MCF 10A (cell line): ENCODE data around the gene DRAXIN. TPM values are rescaled to one million over a fixed set of nuclear protein-coding genes. Genes with fewer than 3 reads are reported as not detected.

ENCODE experiments used
- BruUV-seq: library from RNA; stranded (reverse); fragments of 400-500 nt; replicated peaks from 2 replicates; lab custom pipeline; 2021; lab: Mats Ljungman, UMichigan
- CTCF ChIA-PET: fragments of 300-600 bp; sonication (Branson Sonifier 250); formaldehyde crosslinking; extraction: SDS; loops from one replicate; lab custom pipeline; 2021; ENCODE audit warnings: antibody characterized with exemption, inconsistent platforms; lab: Yijun Ruan, JAX
- POLR2A ChIA-PET: fragments of 300-600, 350-650 bp; sonication (Branson Sonifier 250); formaldehyde crosslinking; extraction: SDS; loops from one replicate; lab custom pipeline; 2020; ENCODE audit warnings: antibody characterized with exemption, inconsistent platforms; lab: Yijun Ruan, JAX
- DNase-seq: peaks from one replicate; pipeline ENCODE4 v3.0.0-alpha.2; 2018; ENCODE audit not compliant: unreplicated experiment
- H3K27ac Mint-ChIP-seq: one replicate; pipeline ENCODE4 v1.8.0; 2022; ENCODE audit warnings: mild to moderate bottlenecking, low read depth, mixed read lengths; ENCODE audit not compliant: unreplicated experiment
- H3K27me3 Mint-ChIP-seq: one replicate; pipeline ENCODE4 v1.8.0; 2022; ENCODE audit warnings: mixed read lengths; ENCODE audit not compliant: insufficient read depth, unreplicated experiment
- H3K36me3 Mint-ChIP-seq: one replicate; pipeline ENCODE4 v1.8.0; 2022; ENCODE audit warnings: mild to moderate bottlenecking, moderate library complexity, mixed read lengths; ENCODE audit not compliant: insufficient read depth, unreplicated experiment
- H3K4me1 Mint-ChIP-seq: one replicate; pipeline ENCODE4 v1.8.0; 2022; ENCODE audit warnings: mixed read lengths; ENCODE audit not compliant: insufficient read depth, unreplicated experiment
- H3K4me3 Mint-ChIP-seq: one replicate; pipeline ENCODE4 v1.8.0; 2022; ENCODE audit warnings: mild to moderate bottlenecking, moderate library complexity, mixed read lengths; ENCODE audit not compliant: unreplicated experiment
- H3K9me3 Mint-ChIP-seq: one replicate; pipeline ENCODE4 v1.8.0; 2022; ENCODE audit warnings: mixed read lengths; ENCODE audit not compliant: unreplicated experiment
- intact Hi-C: fragments of 100-400 bp; cut with micrococcal nuclease; formaldehyde crosslinking; loops from 2 replicates; pipeline ENCODE4 v1.14.1; 2022
- total RNA-seq: library from RNA; stranded (reverse); gene quantifications from 2 replicates; pipeline ENCODE4 v1.2.3, GENCODE V29; 2022
- TF ChIP-seq, protein P1 (sequence below): fragments of 200-600 bp; IDR thresholded peaks from one replicate; pipeline ENCODE4 v1.8.0; 2022; ENCODE audit warnings: antibody characterized with exemption, mild to moderate bottlenecking; ENCODE audit not compliant: unreplicated experiment

DRAXIN gene
- total RNA-seq, 1 experiment from 2014 or later: 0.07 TPM

DNA sequence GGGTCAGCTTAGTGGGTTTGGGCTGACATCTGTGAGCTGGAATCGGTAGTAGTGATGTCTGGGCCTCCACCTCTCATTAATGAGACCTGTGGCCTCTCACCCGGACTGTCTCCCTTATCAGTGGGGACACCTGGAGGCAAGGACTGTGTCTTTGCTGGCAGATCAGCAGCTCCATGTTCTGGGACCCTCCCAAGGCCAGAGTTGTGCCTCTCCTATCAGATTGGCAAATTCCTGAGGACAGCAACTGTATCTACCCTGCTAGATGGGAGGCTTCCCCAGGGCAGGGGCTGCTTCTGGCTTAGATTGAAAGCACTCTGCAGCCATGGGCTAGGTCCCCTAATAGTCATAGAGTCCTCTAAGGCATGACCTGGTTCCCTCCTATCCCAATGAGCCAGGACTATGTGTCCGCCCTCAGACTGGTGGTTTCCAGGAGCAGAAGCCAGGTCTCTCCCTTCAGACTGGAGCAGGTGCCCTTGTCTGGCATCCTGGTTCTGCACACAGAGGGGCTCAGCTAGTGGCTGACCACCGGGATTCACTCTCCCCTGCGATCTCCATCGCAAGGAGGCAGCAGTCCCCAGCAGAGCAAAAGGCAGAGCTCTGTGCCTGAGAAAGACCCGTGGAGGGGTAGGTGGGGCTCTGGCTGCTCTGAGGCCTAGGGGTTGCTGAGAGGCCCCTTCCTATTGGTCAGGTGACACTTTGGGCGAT lies 5.8 kb downstream of the DRAXIN start:
- H3K4me3 Mint-ChIP-seq: no peak overlapping the region
- no peaks in the 10 kb centered on the region for H3K9me3 Mint-ChIP-seq
- peaks cover 19% of the 10 kb centered on the region for H3K27me3 Mint-ChIP-seq
- peaks cover 12% of the 10 kb centered on the region for H3K4me1 Mint-ChIP-seq
- ChIA-PET CTCF (interaction anchor here (1.0 to 1.7 kb wide), 4 partner anchors 13 to 44 kb away, joined by 3 to 5 read pairs (median 3); partner anchors contain the start of gene FBXO6), POLR2A (interaction anchor here (0.6 kb wide), 1 partner anchor 182 kb away, joined by 3 read pairs; no protein-coding TSS in a partner anchor)
- no TSS peak for BruUV-seq
- intact Hi-C loops: no loop called here
- DNase-seq: no peak
- TF ChIP-seq, protein P1, sequence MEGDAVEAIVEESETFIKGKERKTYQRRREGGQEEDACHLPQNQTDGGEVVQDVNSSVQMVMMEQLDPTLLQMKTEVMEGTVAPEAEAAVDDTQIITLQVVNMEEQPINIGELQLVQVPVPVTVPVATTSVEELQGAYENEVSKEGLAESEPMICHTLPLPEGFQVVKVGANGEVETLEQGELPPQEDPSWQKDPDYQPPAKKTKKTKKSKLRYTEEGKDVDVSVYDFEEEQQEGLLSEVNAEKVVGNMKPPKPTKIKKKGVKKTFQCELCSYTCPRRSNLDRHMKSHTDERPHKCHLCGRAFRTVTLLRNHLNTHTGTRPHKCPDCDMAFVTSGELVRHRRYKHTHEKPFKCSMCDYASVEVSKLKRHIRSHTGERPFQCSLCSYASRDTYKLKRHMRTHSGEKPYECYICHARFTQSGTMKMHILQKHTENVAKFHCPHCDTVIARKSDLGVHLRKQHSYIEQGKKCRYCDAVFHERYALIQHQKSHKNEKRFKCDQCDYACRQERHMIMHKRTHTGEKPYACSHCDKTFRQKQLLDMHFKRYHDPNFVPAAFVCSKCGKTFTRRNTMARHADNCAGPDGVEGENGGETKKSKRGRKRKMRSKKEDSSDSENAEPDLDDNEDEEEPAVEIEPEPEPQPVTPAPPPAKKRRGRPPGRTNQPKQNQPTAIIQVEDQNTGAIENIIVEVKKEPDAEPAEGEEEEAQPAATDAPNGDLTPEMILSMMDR: no peak
- no peak overlapping the region for H3K27ac Mint-ChIP-seq
- H3K36me3 Mint-ChIP-seq: no peaks in the 10 kb centered on the region

DNA sequence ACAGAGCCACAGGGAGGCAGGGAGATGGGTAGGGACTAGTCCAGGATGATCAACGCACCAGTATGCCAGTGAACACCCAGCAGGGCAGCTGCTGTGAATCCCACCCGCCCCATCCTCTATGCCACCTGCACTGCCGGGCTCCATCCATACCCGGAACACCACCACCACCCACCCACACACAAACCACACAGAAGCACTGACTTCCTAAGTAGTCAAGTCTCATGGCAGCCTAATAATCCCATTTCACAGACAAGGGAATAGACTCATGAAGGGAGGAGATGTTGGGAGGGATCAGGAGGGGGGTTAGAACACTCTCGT lies 6.3 kb downstream of the DRAXIN start:
- H3K27ac Mint-ChIP-seq: no peak overlapping the region
- H3K9me3 Mint-ChIP-seq: no peaks in the 10 kb centered on the region
- H3K4me1 Mint-ChIP-seq: peaks cover 11% of the 10 kb centered on the region
- H3K27me3 Mint-ChIP-seq: peaks cover 13% of the 10 kb centered on the region
- H3K4me3 Mint-ChIP-seq: no peak overlapping the region
- TF ChIP-seq, protein P1: no peak
- intact Hi-C loops: no loop called here
- POLR2A ChIA-PET: interaction anchor here (0.6 kb wide), 1 partner anchor 182 kb away, joined by 3 read pairs; no protein-coding TSS in a partner anchor
- H3K36me3 Mint-ChIP-seq: no peaks in the 10 kb centered on the region
- no TSS peak for BruUV-seq
- CTCF ChIA-PET: interaction anchor here (1.0 to 1.7 kb wide), 3 partner anchors 13 to 45 kb away, joined by 3 to 5 read pairs (median 3); no protein-coding TSS in a partner anchor
- no peak for DNase-seq

DNA sequence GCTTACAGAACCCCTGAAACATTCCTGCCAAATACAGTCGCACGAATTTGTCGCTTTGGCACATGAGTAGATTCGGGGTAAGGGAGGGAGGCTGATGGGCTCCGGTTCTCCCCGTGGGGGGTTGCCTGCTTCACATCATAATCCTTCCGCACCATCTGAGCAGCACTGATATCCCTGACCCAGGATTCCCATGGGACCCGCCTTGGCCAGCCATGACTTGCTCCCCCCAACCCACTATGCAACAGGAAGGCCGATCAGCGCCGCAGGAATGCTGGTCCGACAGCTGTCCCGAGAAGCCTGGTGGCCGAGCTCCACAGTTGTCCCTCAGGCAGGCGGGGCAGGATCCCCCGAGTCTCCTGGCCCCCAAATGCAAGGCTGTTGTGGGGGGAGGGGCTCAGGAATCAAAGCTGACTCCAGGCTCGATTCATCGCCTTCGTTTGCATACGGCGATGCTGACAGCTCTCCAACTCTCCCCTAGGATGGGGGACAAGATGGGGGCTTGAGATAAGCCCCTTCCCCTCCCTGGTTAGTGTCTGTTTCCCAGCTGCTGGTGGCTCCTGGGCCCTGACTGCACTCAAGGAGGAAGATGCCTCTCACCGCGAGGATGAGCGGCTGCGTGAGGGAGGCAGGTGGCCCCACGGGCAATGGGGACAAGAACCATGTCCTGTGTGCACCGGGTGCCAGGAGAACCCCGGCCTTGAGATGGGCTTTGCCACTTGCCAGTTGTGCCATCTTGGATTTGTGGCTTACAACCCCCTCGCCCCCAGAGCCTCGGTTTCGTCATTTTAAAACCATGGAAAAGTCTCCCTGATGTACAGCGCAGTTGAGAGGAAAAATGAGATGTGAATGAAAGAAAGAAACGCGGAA lies 9.3 kb downstream of the DRAXIN start:
- Mint-ChIP-seq H3K27ac (no peak overlapping the region), H3K4me1 (no peaks in the 10 kb centered on the region), H3K36me3 (no peaks in the 10 kb centered on the region), H3K27me3 (no peaks in the 10 kb centered on the region), H3K9me3 (no peaks in the 10 kb centered on the region), H3K4me3 (no peak overlapping the region)
- no peak for DNase-seq
- POLR2A ChIA-PET: interaction anchor here (0.6 to 1.3 kb wide), 2 partner anchors 11 to 14 kb away, joined by 3 read pairs; no protein-coding TSS in a partner anchor
- no TSS peak for BruUV-seq
- TF ChIP-seq, protein P1: no peak
- CTCF ChIA-PET: interaction anchor here (0.9 to 1.6 kb wide), 3 partner anchors 9 to 36 kb away, joined by 3 to 4 read pairs (median 3); no protein-coding TSS in a partner anchor
- intact Hi-C loops: no loop called here

DNA sequence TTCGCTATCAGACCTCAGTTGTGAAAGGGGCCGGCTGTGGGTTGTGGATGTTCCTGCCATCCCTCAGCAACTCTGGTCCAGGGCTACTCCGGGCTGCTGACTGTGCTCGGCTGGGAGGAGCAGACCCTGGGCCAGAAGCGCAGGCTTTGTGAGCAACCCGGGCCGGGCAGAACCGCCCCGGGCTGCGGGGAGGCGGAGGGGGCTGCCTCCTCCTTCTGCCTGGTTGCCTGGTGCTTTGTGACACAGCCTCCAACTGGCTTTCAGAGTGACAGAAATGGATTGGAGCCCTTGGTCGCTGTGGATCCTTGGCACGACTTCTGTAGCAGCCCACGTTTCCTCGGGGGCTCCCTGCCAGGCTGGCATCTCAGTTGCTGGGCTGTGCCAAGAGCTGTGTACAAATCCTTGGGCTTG lies 10.0 kb downstream of the DRAXIN start:
- CTCF ChIA-PET: no interaction called here
- no TSS peak for BruUV-seq
- H3K4me1 Mint-ChIP-seq: no peaks in the 10 kb centered on the region

More for the DNA sequence above, 10.0 kb downstream of the DRAXIN start:
- POLR2A ChIA-PET: no interaction called here
- Mint-ChIP-seq H3K27me3 (no peaks in the 10 kb centered on the region), H3K36me3 (no peaks in the 10 kb centered on the region), H3K4me3 (no peak overlapping the region), H3K27ac (no peak overlapping the region), H3K9me3 (no peaks in the 10 kb centered on the region)
- DNase-seq: no peak
- TF ChIP-seq, protein P1: no peak
- intact Hi-C loops: no loop called here
